Stimulated activated CD8-positive, alpha-beta memory T cell treated with anti-CD3 and anti-CD28 coated beads, Interleukin-15, amount 100 ng/mL, for 24 hours (primary cell): ENCODE results near the gene RIBC2.
"Not testable (repeated sequence)": the region's sequence is repeated elsewhere in the genome, so short reads cannot be mapped to it uniquely, and the experiment has no call there.

Source experiments
- DNase-seq: peaks from one replicate; pipeline ENCODE4 v3.0.0-alpha.2; 2020; ENCODE audit warnings: low read depth

Gene RIBC2

DNA sequence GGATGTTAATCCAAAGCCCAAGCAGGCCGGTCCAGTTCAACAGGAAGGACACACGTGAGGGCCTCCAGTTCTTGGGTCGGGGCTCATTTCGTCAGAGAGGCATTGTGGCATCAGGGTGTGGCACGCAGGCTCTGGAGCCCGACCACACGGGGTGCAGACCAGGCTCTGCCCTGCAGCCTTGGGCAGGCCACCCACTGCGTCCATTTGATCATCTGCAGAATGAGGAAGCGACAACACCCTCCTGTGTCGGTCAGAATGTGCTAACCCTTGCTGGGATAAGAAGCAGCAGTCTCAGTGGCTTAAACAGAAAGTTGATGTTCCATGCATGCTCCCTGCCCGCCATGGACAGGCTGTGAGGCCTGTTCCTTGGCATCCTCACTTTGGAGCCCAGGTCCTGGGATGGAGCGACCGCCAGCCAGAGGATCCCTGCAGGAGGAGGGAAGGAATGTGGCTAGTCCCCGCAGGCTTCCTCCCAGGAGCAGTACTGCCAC lies 10.8 kb downstream of the RIBC2 start:
- DNase-seq, result no peak

DNA sequence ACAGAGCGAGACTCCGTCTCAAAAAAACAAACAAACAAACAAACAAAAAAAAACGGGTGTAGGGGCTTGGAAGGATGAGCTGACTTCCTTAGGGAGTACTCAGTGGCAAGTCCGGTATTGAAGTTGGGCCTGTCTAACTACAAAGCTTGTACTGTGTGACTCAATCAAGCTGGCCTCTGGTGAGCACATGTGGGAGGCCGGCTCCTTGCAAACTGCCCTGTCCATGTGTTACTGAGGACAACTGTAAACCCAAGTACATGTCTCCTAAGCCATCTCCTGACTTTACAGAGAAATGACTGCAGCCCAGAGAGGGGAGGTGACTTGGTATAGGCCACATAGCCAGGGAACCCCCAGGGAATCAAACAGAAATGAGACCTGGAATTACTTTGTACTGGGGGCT lies 11.6 kb downstream of the RIBC2 start:
- no peak for DNase-seq

GRCh38 chr22:45425531-45426265 lies 12.2 kb downstream of the RIBC2 start:
- DNase-seq, result no peak

GRCh38 chr22:45426387-45426786 lies 12.9 kb downstream of the RIBC2 start:
- DNase-seq, result no peak

- DNase-seq, result no peak
Measured at GRCh38 chr22:45427114-45427513, 13.6 kb downstream of the RIBC2 start.

- DNase-seq, result no peak
Measured at GRCh38 chr22:45428391-45429385, 15.2 kb downstream of the RIBC2 start.

- no peak for DNase-seq
Measured at GRCh38 chr22:45429424-45429823, 15.9 kb downstream of the RIBC2 start.

DNA sequence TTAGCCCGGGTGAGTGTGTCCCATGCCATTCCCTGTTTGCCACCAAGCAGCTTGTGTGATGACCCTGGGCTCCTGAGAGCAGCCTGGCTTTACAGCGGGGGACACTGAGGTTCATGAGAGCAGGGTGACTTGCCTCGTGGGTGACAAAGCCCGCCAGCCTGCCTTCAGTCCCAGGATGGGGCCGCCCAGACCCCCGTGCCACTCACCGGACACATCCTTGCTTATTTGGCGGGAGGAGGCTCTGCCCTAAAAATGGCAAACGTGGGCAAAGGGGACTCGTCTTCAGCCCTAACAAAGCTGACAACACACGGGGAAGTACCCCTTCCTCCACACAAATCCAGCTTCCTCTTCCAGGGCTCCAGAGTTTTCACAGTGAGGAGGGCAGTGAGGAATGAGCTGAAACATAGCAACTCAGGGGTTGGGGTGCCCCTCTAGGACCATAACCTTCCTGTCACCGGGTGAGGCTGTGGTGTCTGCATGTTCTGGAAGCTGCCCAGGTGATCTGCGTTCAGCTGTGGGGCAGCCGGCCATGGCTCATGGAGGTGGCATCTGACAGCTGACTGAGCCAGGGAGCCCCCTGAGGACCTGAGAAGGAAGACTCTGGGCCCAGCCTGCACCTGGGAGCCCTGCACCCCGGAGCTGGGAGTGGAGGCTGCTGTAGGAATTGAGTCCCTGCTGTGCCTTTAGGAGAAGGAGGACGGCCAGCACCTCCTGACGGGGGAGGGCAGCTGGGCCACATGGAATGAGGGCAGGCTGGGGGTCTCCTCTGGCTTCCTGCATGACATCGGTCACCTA lies 16.7 kb downstream of the RIBC2 start:
- DNase-seq, result no peak

- DNase-seq, result no peak
Measured at GRCh38 chr22:45430871-45431270, 17.4 kb downstream of the RIBC2 start.

- DNase-seq, result no peak
Measured at GRCh38 chr22:45434981-45435380, 21.5 kb downstream of the RIBC2 start.

DNA sequence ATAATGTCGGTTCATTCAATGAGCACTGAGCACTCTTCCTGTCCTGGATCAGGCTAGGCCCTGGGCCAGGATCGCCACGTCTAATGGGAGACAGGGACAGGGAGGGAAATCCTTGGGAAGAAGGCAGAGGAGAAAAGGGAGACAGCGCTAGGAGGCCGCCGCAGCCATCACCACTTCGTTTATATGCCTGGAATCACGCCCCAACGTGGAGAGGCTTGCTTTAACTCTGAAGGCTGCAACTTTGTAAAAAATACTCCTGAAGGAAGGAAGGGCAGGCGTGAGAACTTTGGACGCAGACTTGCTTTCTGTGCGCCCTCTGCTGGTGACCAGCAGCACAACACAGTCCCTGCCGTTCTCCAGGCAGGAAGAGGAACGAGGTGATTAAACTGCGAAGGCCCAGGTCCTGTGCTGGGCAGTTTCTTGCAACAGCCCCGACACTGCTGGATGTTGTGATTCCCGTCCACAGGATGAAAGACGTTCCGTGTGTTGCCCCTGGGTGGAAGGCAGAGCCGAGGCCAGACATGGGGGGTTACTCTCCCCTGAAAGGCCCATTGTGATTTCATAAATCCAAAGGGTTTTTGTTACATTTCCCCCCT lies 22.1 kb downstream of the RIBC2 start:
- peak; percentile 51 for DNase-seq

DNA sequence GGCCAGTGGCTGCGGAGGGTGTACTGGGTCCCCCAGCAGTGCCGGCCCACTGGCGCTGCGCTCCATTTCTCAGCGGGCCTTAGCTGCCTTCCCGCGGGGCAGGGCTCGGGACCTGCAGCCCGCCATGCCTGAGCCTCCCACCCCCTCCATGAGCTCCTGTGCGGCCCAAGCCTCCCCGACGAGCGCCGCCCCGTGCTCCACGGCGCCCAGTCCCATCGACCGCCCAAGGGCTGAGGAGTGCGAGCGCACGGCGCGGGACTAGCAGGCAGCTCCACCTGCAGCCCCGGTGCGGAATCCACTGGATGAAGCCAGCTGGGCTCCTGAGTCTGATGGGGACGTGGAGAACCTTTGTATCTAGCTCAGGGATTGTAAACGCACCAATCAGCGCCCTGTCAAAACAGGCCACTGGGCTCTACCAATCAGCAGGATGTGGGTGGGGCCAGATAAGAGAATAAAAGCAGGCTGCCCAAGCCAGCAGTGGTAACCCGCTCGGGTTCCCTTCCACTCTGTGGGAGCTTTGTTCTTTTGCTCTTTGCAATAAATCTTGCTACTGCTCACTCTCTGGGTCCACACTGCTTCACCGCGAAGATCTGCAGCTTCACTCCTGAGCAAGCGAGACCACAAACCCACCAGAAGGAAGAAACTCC lies 23.5 kb downstream of the RIBC2 start:
- DNase-seq, result not testable (repeated sequence)

DNA sequence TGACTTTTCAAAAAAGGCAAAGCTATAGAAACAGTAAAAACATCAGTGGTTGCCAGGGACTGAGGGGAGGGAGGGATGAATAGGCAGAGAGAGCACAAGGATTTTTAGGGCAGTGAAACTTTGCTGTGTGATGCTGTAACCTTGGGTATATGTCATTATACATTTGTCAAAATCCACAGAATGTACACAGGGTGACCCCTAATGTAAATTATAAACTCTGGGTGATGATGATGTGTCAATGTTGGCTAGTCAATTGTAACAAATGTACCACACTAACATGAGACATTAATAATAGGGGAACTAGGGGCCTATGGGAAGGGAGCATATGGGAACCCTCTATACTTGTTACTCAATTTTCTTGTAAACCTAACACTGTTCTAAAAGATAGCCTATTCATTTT lies 24.8 kb downstream of the RIBC2 start:
- no peak for DNase-seq

- DNase-seq, result not testable (repeated sequence)
Measured at GRCh38 chr22:45440688-45441087, 27.2 kb downstream of the RIBC2 start.

DNA sequence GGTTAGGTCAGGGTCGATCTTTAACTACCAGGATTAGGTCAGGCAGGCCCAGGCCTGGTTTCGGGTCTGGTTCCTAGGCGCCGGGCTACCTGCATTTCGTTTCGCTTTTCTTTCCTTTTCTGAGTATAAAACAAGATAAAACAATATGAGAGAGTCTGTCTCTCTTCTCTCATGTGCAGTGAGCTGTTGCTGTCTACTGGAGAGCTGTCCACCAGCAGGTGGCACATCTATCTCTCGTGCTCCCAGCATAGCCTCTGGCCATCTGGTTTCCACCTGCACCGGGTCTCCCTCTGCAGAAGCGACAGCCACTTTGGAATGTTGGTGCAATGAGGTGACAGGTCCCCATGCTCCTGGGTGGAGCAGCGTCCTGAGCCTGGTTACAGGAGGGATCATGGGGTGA lies 27.6 kb downstream of the RIBC2 start:
- DNase-seq, result no peak

GRCh38 chr22:45442116-45442515 lies 28.6 kb downstream of the RIBC2 start:
- DNase-seq, result no peak

- no peak for DNase-seq
Measured at GRCh38 chr22:45444168-45444567, 30.7 kb downstream of the RIBC2 start.

DNA sequence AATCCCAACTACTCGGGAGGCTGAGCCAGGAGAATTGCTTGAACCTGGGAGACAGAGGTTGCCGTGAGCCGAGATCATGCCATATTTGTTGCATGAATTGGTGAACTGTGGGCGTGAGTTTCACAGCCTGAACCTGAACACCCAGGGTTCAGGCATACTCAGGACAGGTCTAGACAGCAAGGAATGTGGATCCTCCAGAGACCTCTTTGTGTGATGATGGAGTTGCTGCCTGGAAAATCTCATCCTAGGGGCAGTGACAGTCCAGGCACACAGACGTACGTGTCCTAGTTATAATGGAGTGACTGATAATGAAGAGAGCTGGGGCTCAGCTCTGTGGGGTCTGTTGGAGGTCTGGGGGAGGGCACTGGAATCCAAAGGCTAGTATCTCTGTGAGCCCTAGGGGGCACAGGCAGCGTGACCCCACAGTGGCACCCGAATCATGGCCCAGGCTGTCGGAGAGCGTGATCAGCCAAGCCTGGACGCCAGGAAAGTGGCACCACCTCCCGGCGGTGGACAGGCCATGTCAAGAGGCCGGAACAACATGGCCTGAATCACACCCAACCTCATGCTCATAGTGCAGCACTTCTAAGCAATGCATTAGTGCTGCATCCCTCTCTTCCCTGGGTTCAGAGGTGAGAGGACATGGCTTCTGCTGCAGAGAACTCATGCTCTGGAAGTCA lies 31.7 kb downstream of the RIBC2 start:
- DNase-seq, result no peak

GRCh38 chr22:45446216-45446615 lies 32.7 kb downstream of the RIBC2 start:
- no peak for DNase-seq

GRCh38 chr22:45447596-45447995 lies 34.1 kb downstream of the RIBC2 start:
- not testable (repeated sequence) for DNase-seq

DNA sequence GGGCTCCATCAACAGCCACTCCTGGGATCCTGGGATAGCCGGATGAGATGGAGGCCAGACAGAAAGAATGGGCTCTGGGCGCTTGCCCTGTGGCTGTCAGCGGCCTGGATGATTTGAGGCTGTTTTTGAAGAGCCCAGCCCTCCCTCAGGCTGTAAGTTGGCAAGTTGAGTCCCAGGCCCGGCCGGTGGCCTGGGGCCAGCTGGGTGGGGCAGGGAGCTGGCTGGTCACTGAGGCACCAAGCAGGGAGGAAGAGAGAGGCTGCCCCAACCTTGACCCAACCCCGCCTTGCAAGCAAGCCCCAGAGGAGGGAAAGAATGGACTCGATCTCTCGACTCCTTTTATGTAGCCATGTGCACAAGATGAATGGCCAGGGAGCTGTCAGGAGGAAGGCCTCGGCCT lies 34.9 kb downstream of the RIBC2 start:
- no peak for DNase-seq
